ENCODE results near the gene KIFAP3. TPM values are rescaled to one million over a fixed set of nuclear protein-coding genes. Genes with fewer than 3 reads are reported as not detected.

KIFAP3 gene
- total RNA-seq, 1 experiment from 2014 or later, result 20.0 TPM

GRCh38 chr1:169946206-169946605 is 128.3 kb downstream of the KIFAP3 start:
- H3K27ac ChIP-seq (ENCODE audit: low read length), result no peak overlapping the region; the same call in 1 of the 2 replicates
- intact Hi-C loops (cut with micrococcal nuclease; ENCODE audit: unreplicated experiment), result no loop called here
- no peaks in the 10 kb centered on the region for H3K36me3 ChIP-seq (ENCODE audit: control insufficient read depth, insufficient read depth, low read length)
- in situ Hi-C loops (cut with HindIII; ENCODE audit: low pct_unique_long_range_greater_than_20kb, low sequenced_read_pairs), result no loop called here
- H3K4me1 ChIP-seq (ENCODE audit: control insufficient read depth, insufficient read depth, low read length), result no peaks in the 10 kb centered on the region; the same call in 1 of the 2 replicates
- ChIA-PET POLR2A (no interaction called here), CTCF (no interaction called here)
- BruUV-seq (replicated peaks), result no TSS peak
- ATAC-seq (no peak), DNase-seq (ENCODE audit: low read depth, low spot score) (no peak)
- TF ChIP-seq SIN3A (IDR thresholded peaks at IDR 0.05; ENCODE audit: borderline replicate concordance, insufficient read depth, low read depth, low read length) (no peak), REST (IDR thresholded peaks at IDR 0.05; ENCODE audit: insufficient read depth in 1 of 2, low read depth in 2 of 2, low read length in 1 of 2) (no peak), POLR2AphosphoS5 (IDR thresholded peaks at IDR 0.05; ENCODE audit: low read depth, low read length) (no peak), CTCF (IDR thresholded peaks at IDR 0.05) (no peak), TCF7L2 (IDR thresholded peaks at IDR 0.05; ENCODE audit: low read depth, low read length) (no peak)
- H3K9me3 ChIP-seq (ENCODE audit: control insufficient read depth, insufficient read depth, low read depth, low read length), result no peaks in the 10 kb centered on the region
- H3K4me3 ChIP-seq (ENCODE audit: low read depth in 2 of 2, low read length in 2 of 2), result no peak overlapping the region
- H3K27me3 ChIP-seq (ENCODE audit: control insufficient read depth, insufficient read depth, low read length), result no peaks in the 10 kb centered on the region

GRCh38 chr1:169945181-169945580 is 129.3 kb downstream of the KIFAP3 start:
- ATAC-seq, result no peak
- in situ Hi-C loops (cut with HindIII; ENCODE audit: low pct_unique_long_range_greater_than_20kb, low sequenced_read_pairs), result no loop called here
- POLR2A ChIA-PET, result no interaction called here

More at GRCh38 chr1:169945181-169945580, 129.3 kb downstream of the KIFAP3 start:
- no peaks in the 10 kb centered on the region for H3K36me3 ChIP-seq (ENCODE audit: control insufficient read depth, insufficient read depth, low read length)
- no peaks in the 10 kb centered on the region; the same call in 1 of the 2 replicates for H3K4me1 ChIP-seq (ENCODE audit: control insufficient read depth, insufficient read depth, low read length)
- no peak overlapping the region for H3K4me3 ChIP-seq (ENCODE audit: low read depth in 2 of 2, low read length in 2 of 2)
- CTCF ChIA-PET, result no interaction called here
- no peaks in the 10 kb centered on the region for H3K27me3 ChIP-seq (ENCODE audit: control insufficient read depth, insufficient read depth, low read length)
- no TSS peak for BruUV-seq (replicated peaks)
- intact Hi-C loops (cut with micrococcal nuclease; ENCODE audit: unreplicated experiment), result no loop called here
- DNase-seq (ENCODE audit: low read depth, low spot score), result no peak
- TF ChIP-seq SIN3A (IDR thresholded peaks at IDR 0.05; ENCODE audit: borderline replicate concordance, insufficient read depth, low read depth, low read length) (no peak), CTCF (IDR thresholded peaks at IDR 0.05) (no peak), POLR2AphosphoS5 (IDR thresholded peaks at IDR 0.05; ENCODE audit: low read depth, low read length) (no peak), TCF7L2 (IDR thresholded peaks at IDR 0.05; ENCODE audit: low read depth, low read length) (no peak)
- H3K9me3 ChIP-seq (ENCODE audit: control insufficient read depth, insufficient read depth, low read depth, low read length), result no peaks in the 10 kb centered on the region
- no peak overlapping the region for H3K27ac ChIP-seq (ENCODE audit: low read length)
